GM12878 (cell line): Measurements from ENCODE around the gene ULBP1.

Experiments
- BRCA1 ChIP-seq: IDR thresholded peaks from 2 replicates; pipeline ENCODE4 v1.6.1; 2011; ENCODE audit warnings: low read depth, low read length, improper control_type of control experiment
- CTCF ChIP-seq, 3 experiments: IDR thresholded peaks in 2 of 3; conservative IDR thresholded peaks in 1 of 3; 2 replicates each; pipeline ENCODE4 v1.5.1; 2011; ENCODE audit warnings: low read depth in 3 of 3, low read length in 3 of 3, mild to moderate bottlenecking in 3 of 3, control low read depth in 2 of 3, moderate library complexity in 2 of 3, inconsistent platforms in 1 of 3, mixed read lengths in 1 of 3; ENCODE audit not compliant: control insufficient read depth in 2 of 3, insufficient read depth in 1 of 3; ENCODE audit errors: extremely low read depth in 1 of 3
- EP300 ChIP-seq, 2 experiments: fragments of 150-350 bp in 1 of 2; IDR thresholded peaks; 2 replicates each; pipeline ENCODE4 v1.6.1; 2011 to 2012; ENCODE audit warnings: low read depth in 2 of 2, low read length in 2 of 2, borderline replicate concordance in 1 of 2, improper control_type of control experiment in 1 of 2, inconsistent platforms in 1 of 2; ENCODE audit not compliant: control insufficient read depth in 1 of 2
- EZH2 ChIP-seq: IDR thresholded peaks from 2 replicates; pipeline ENCODE4 v1.6.1; 2012; ENCODE audit warnings: low read depth, mild to moderate bottlenecking, control low read depth, inconsistent platforms, low read length, borderline replicate concordance; ENCODE audit not compliant: control insufficient read depth
- KDM1A ChIP-seq: fragments of 200-600 bp; sonication (generic); IDR thresholded peaks from 2 replicates; pipeline ENCODE4 v1.6.1; 2016; ENCODE audit warnings: borderline replicate concordance
- POLR2A ChIP-seq: IDR thresholded peaks from 2 replicates; pipeline ENCODE4 v1.6.1; 2011; ENCODE audit warnings: low read depth, mild to moderate bottlenecking, low read length
- POLR2AphosphoS5 ChIP-seq: IDR thresholded peaks from 2 replicates; pipeline ENCODE4 v1.6.1; 2011; ENCODE audit warnings: mild to moderate bottlenecking, low read length, inconsistent platforms
- RCOR1 ChIP-seq: conservative IDR thresholded peaks from 2 replicates; pipeline ENCODE4 v1.6.1; 2012; ENCODE audit warnings: low read depth, low read length, improper control_type of control experiment
- RFX5 ChIP-seq: IDR thresholded peaks from 2 replicates; pipeline ENCODE4 v1.6.1; 2011; ENCODE audit warnings: low read depth, low read length, improper control_type of control experiment
- SP1 ChIP-seq: IDR thresholded peaks from one replicate; pipeline ENCODE4 v1.6.1; 2011; ENCODE audit warnings: low read depth, low read length
- SPI1 ChIP-seq: IDR thresholded peaks from 2 replicates; pipeline ENCODE4 v1.6.1; 2011; ENCODE audit warnings: low read depth, mild to moderate bottlenecking, low read length, moderate library complexity, borderline replicate concordance; ENCODE audit not compliant: insufficient read depth
- SREBF2 ChIP-seq: IDR thresholded peaks from 2 replicates; pipeline ENCODE4 v1.6.1; 2012; ENCODE audit warnings: mild to moderate bottlenecking, low read length

GRCh38 chr6:149985481-149985937, 21.8 kb downstream of the ULBP1 start:
- TF ChIP-seq POLR2A = no peak
- no peak for TF ChIP-seq SREBF2
- TF ChIP-seq BRCA1 = no peak
- no peak for TF ChIP-seq SP1
- no peak for TF ChIP-seq EZH2
- no peak for TF ChIP-seq CTCF (IDR thresholded peaks at IDR 0.05 in 2 of 3, conservative IDR thresholded peaks at IDR 0.05 in 1 of 3; ENCODE audit: control insufficient read depth in 2 of 3, extremely low read depth in 1 of 3, insufficient read depth in 1 of 3, low read depth in 3 of 3, low read length in 3 of 3)
- TF ChIP-seq RCOR1 = no peak
- no peak for TF ChIP-seq SPI1
- TF ChIP-seq POLR2AphosphoS5 = no peak
- TF ChIP-seq EP300 (IDR thresholded peaks at IDR 0.05; ENCODE audit: borderline replicate concordance in 1 of 2, control insufficient read depth in 1 of 2, low read depth in 2 of 2, low read length in 2 of 2) = no peak
- no peak for TF ChIP-seq RFX5
- no peak for TF ChIP-seq KDM1A
